ENCODE results near the gene PIK3R3.

The PIK3R3 gene

GRCh38 chr1:46086576-46086975 is 45.9 kb downstream of the PIK3R3 start:
- TF ChIP-seq TCF12 (IDR thresholded peaks at IDR 0.05; ENCODE audit: low read depth) (no peak), ZBTB7A (IDR thresholded peaks at IDR 0.05; ENCODE audit: low read depth) (no peak), YY1 (IDR thresholded peaks at IDR 0.05; ENCODE audit: low read depth) (no peak), FOXM1 (IDR thresholded peaks at IDR 0.05; ENCODE audit: borderline replicate concordance, low read depth) (no peak), EP300 (IDR thresholded peaks at IDR 0.05; ENCODE audit: borderline replicate concordance) (no peak), TEAD4 (IDR thresholded peaks at IDR 0.05) (no peak), USF1 (IDR thresholded peaks at IDR 0.05) (no peak), MAX (IDR thresholded peaks at IDR 0.05) (no peak), REST (IDR thresholded peaks at IDR 0.05; ENCODE audit: low read depth) (no peak), CEBPB (IDR thresholded peaks at IDR 0.05) (no peak), RAD21 (IDR thresholded peaks at IDR 0.05; ENCODE audit: low read depth) (no peak), NFIC (IDR thresholded peaks at IDR 0.05) (no peak), EGR1 (IDR thresholded peaks at IDR 0.05) (no peak), CREB1 (IDR thresholded peaks at IDR 0.05; ENCODE audit: low read depth) (no peak), TAF1 (IDR thresholded peaks at IDR 0.05; ENCODE audit: low read depth) (no peak)

DNA sequence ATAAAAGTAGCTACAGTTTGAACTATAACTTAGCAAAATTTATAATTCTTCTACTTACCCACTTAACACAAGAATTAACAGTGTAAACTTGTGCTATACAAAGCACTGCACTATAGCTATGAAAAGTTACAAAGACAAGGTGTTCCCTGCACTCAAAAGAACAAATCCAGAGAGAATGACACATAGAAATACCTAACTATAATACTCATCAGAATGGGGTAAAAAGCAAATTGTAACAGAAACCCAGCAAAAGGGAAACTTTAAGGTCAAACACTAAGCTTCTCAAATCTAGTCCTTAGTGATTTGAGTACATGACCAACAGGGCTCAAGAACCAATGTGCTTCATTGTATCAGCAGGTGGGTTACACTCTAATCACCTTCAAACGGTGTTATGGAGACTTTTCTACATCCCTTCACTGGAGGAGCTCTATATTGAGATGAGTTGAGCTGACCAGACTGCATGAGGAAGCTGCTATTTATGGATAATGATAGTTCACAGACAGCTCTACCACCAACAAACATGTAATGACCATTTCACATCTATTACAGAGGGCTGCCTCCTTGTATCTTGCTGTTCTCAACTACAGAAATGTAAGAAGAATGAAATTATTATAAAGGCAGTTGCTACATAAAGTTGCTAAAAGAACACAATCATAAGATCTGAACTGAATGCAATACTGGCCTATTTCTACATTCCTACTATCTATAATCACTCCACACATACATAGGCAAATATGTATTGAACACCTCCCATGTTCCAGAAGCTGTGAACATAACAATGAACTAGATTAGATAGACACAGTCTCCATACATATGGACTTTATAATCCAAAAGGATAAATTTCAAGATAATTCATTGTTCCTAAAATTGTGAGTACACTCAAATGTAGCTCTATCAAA is 47.6 kb downstream of the PIK3R3 start:
- TF ChIP-seq YY1 (IDR thresholded peaks at IDR 0.05; ENCODE audit: low read depth) (no peak), USF1 (IDR thresholded peaks at IDR 0.05) (no peak), ZBTB7A (IDR thresholded peaks at IDR 0.05; ENCODE audit: low read depth) (no peak), CEBPB (IDR thresholded peaks at IDR 0.05) (no peak), REST (IDR thresholded peaks at IDR 0.05; ENCODE audit: low read depth) (no peak), TAF1 (IDR thresholded peaks at IDR 0.05; ENCODE audit: low read depth) (no peak)

- TF ChIP-seq NFIC (IDR thresholded peaks at IDR 0.05) = no peak
- no peak for TF ChIP-seq CREB1 (IDR thresholded peaks at IDR 0.05; ENCODE audit: low read depth)
- no peak for TF ChIP-seq YY1 (IDR thresholded peaks at IDR 0.05; ENCODE audit: low read depth)
- TF ChIP-seq MAX (IDR thresholded peaks at IDR 0.05) = no peak
- TF ChIP-seq EGR1 (IDR thresholded peaks at IDR 0.05) = no peak
- TF ChIP-seq TAF1 (IDR thresholded peaks at IDR 0.05; ENCODE audit: low read depth) = no peak
- no peak for TF ChIP-seq EP300 (IDR thresholded peaks at IDR 0.05; ENCODE audit: borderline replicate concordance)
- TF ChIP-seq RAD21 (IDR thresholded peaks at IDR 0.05; ENCODE audit: low read depth) = no peak
- no peak for TF ChIP-seq TEAD4 (IDR thresholded peaks at IDR 0.05)
- TF ChIP-seq FOXM1 (IDR thresholded peaks at IDR 0.05; ENCODE audit: borderline replicate concordance, low read depth) = no peak
- TF ChIP-seq ZBTB7A (IDR thresholded peaks at IDR 0.05; ENCODE audit: low read depth) = no peak
- no peak for TF ChIP-seq TCF12 (IDR thresholded peaks at IDR 0.05; ENCODE audit: low read depth)
Measured at GRCh38 chr1:46083579-46083978, 48.9 kb downstream of the PIK3R3 start.

DNA sequence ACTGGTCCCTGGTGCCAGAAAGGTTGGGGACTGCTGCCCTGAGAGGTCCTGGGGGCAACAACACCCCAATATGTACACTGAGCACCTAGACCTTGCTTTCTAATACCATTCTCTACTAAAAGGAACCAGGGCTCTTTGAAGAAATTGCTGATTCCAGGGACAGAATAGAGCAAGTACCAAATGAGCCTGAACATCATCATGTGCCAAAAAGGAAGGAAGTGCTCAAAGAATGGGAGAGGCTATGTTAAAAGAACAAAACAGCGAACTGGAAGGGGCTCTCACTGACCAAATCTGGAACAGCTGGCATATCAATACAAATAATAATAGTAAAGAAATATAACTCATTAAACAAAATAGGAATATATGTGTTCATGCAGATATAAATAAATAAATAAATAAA is 50.8 kb downstream of the PIK3R3 start:
- TF ChIP-seq ZBTB7A (IDR thresholded peaks at IDR 0.05; ENCODE audit: low read depth) (no peak), TCF12 (IDR thresholded peaks at IDR 0.05; ENCODE audit: low read depth) (no peak), FOXM1 (IDR thresholded peaks at IDR 0.05; ENCODE audit: borderline replicate concordance, low read depth) (no peak), NFIC (IDR thresholded peaks at IDR 0.05) (no peak), EP300 (IDR thresholded peaks at IDR 0.05; ENCODE audit: borderline replicate concordance) (no peak), MAX (IDR thresholded peaks at IDR 0.05) (no peak), EGR1 (IDR thresholded peaks at IDR 0.05) (no peak), RAD21 (IDR thresholded peaks at IDR 0.05; ENCODE audit: low read depth) (no peak), YY1 (IDR thresholded peaks at IDR 0.05; ENCODE audit: low read depth) (no peak), TAF1 (IDR thresholded peaks at IDR 0.05; ENCODE audit: low read depth) (no peak), USF1 (IDR thresholded peaks at IDR 0.05) (no peak), REST (IDR thresholded peaks at IDR 0.05; ENCODE audit: low read depth) (no peak)

All from Ishikawa (cell line).